ENCODE data around the gene BSG. TPM values are rescaled to one million over a fixed set of nuclear protein-coding genes. Genes with fewer than 3 reads are reported as not detected.

BSG gene
- total RNA-seq, 1 experiment from 2014 or later: 823 TPM

DNA sequence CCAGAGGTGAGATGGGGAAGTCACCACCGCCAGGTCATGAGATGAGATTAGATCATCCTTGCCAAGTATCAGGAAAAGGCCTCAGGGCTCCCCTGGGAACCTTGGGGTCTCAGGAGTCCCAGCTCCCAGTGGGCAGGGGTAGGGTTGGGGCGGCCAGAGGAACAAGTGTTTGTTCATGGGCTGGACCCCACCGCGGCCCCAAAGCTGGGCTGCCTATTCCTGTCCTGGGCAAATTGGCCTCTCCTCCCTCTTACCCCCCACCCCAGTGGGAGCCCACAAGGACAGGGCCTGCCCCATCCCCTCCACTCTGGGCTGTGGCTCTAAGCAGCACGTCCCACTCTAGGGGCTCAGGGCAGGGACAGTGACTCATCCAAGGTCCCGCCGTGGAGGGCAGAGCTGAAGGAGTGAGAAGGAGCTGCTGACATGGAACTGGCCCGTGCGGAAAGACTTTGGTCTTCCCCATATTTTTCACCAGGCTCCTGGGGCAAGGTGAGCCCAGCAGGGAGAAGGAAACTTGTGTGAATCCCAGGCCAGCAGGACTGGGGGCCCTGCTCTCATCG, 13.2 kb downstream of the BSG start:
- no peaks in the 10 kb centered on the region for H3K36me3 ChIP-seq (ENCODE audit: low read depth)
- H4K20me1 ChIP-seq (ENCODE audit: insufficient read depth): peaks cover 33% of the 10 kb centered on the region
- peaks cover 11% of the 10 kb centered on the region; the same call in 1 of the 2 replicates for H3K27me3 ChIP-seq (ENCODE audit: insufficient read depth, low read depth)
- ChIA-PET POLR2A (ENCODE audit: unreplicated experiment) (interaction anchor here (0.6 kb wide), 1 partner anchor 64 kb away, joined by 4 read pairs; no protein-coding TSS in a partner anchor), CTCF (no interaction called here)
- H3K9me2 ChIP-seq (ENCODE audit: insufficient read depth): no peaks in the 10 kb centered on the region
- no peaks in the 10 kb centered on the region for H3K9me3 ChIP-seq (ENCODE audit: insufficient read depth, low read depth)
- intact Hi-C loops (cut with micrococcal nuclease; ENCODE audit: unreplicated experiment): loop anchor here (5.0 kb wide), 1 partner anchor 77 kb away; the partner anchor contains the start of gene RNF126
- BruUV-seq (replicated peaks): no TSS peak
- no peak for DNase-seq
- H3K4me1 ChIP-seq (replicated peaks; ENCODE audit: insufficient read depth): peaks cover 15% of the 10 kb centered on the region; the same call in 1 of the 2 replicates
- H3K4me2 ChIP-seq: no peak overlapping the region
- H2AFZ ChIP-seq: no peak overlapping the region
- H3F3A ChIP-seq (ENCODE audit: insufficient read depth, low read depth): peaks cover 51% of the 10 kb centered on the region; the same call in 1 of the 2 replicates
- H3K27ac ChIP-seq: no peak overlapping the region
- H3K4me3 ChIP-seq: no peak overlapping the region
- H3K79me2 ChIP-seq (ENCODE audit: low read depth): no peaks in the 10 kb centered on the region
- TF ChIP-seq EZH2 (IDR thresholded peaks at IDR 0.05; ENCODE audit: low read depth): no peak
- TF ChIP-seq, protein P1, sequence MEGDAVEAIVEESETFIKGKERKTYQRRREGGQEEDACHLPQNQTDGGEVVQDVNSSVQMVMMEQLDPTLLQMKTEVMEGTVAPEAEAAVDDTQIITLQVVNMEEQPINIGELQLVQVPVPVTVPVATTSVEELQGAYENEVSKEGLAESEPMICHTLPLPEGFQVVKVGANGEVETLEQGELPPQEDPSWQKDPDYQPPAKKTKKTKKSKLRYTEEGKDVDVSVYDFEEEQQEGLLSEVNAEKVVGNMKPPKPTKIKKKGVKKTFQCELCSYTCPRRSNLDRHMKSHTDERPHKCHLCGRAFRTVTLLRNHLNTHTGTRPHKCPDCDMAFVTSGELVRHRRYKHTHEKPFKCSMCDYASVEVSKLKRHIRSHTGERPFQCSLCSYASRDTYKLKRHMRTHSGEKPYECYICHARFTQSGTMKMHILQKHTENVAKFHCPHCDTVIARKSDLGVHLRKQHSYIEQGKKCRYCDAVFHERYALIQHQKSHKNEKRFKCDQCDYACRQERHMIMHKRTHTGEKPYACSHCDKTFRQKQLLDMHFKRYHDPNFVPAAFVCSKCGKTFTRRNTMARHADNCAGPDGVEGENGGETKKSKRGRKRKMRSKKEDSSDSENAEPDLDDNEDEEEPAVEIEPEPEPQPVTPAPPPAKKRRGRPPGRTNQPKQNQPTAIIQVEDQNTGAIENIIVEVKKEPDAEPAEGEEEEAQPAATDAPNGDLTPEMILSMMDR (conservative IDR thresholded peaks at IDR 0.05): no peak

DNA sequence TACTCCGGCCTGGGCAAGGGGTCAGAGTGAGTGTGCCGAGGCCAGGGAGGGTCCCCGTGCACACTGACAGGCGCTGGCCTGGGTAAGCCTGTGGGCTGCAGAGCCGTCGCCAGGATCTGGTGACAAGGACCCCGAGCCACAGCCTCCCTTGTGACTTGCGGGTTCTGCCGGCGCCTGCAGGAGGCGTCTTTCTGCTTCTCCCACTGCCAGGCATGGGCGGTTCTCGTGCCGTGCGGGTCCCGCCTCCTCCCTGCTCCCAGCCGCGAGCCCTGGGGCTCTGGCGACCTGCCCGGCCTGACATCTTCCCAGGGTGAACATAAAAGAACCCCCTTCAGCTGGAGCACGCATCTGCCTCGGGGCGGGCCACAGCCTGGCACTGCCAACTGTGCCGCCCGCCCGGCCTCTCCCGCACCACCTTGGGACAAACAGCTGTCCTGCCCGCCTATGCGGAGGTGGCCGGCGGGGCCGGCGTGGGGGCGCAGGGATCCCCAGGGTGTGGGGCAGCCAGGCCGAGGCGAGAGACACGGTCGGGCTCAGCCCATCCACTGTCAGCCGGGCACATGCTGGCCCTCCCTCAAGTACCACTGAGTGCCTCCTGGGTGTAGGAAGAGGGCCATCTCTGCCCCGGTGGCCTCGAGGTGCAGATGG, 15.8 kb downstream of the BSG start:
- intact Hi-C loops (cut with micrococcal nuclease; ENCODE audit: unreplicated experiment): loop anchor here (5.0 kb wide), 1 partner anchor 74 kb away; the partner anchor contains the start of gene RNF126
- no peaks in the 10 kb centered on the region for H3K79me2 ChIP-seq (ENCODE audit: low read depth)
- peak overlapping the region; percentile 66 for H3K4me2 ChIP-seq
- DNase-seq: peak; percentile 75 to 92
- ChIA-PET POLR2A (ENCODE audit: unreplicated experiment) (interaction anchor here (0.6 kb wide), 1 partner anchor 89 kb away, joined by 3 read pairs; no protein-coding TSS in a partner anchor), CTCF (no interaction called here)
- H4K20me1 ChIP-seq (ENCODE audit: insufficient read depth): peaks cover 24% of the 10 kb centered on the region
- H3K27ac ChIP-seq: no peak overlapping the region
- H3K4me3 ChIP-seq: peak overlapping the region; percentile 9; the same call in 1 of the 2 replicates
- BruUV-seq (replicated peaks): no TSS peak
- no peaks in the 10 kb centered on the region for H3K36me3 ChIP-seq (ENCODE audit: low read depth)
- H3K9me2 ChIP-seq (ENCODE audit: insufficient read depth): no peaks in the 10 kb centered on the region
- no peak for TF ChIP-seq EZH2 (IDR thresholded peaks at IDR 0.05; ENCODE audit: low read depth)
- TF ChIP-seq, protein P1 (conservative IDR thresholded peaks at IDR 0.05): peak; percentile 69
- peaks cover 11% of the 10 kb centered on the region; the same call in 1 of the 2 replicates for H3K27me3 ChIP-seq (ENCODE audit: insufficient read depth, low read depth)
- H3K9me3 ChIP-seq (ENCODE audit: insufficient read depth, low read depth): no peaks in the 10 kb centered on the region
- H2AFZ ChIP-seq: no peak overlapping the region
- peaks cover 42% of the 10 kb centered on the region; the same call in 1 of the 2 replicates for H3F3A ChIP-seq (ENCODE audit: insufficient read depth, low read depth)
- H3K4me1 ChIP-seq (replicated peaks; ENCODE audit: insufficient read depth): peaks cover 15% of the 10 kb centered on the region; the same call in 1 of the 2 replicates

DNA sequence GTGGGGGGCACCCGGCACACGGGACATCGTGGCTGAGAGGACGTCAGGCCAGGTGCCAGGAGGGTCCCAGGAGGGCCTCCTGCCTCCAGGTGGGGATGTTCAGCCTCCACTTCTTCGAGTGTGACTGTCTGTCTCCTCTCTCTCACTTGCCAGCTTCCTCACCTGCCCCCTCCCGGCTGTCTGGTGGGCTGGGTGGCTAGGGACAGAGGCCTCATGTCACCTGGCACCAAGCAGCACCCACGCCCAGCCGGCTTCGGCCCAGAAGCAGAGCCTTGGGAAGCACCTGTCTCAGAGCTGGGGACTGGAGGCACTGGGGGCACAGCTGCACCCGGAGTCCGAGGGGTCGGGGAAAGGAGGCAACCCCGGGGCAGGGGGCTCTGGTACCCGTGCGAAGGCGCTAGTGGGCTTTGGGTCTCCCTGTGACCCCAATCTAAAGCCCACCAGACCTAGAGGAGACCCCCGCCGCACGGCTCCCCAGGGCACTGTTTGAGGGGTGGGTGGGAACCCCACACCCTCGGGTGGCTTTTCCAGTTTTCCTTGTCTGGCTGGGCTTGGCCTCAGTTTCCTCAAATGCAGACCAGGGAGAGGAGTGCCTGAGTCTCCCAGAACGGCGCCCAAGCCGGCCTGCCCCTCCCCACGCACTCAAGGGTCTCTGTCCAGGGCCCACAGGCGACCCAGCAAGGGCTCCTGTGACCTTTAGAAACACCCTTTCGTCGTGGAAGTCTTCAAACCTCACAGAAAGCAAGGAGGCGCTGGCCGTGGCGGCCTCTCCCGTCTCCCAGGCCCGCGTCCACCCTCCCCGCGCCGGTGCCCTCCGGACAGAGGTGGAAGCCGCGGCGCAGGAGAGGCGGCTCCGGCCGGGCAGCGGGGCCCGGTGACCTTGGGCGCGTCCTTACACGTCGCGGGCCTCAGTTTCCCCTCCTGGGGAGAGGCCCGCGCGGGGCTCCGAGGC, 16.6 kb downstream of the BSG start:
- no peaks in the 10 kb centered on the region for H3K9me2 ChIP-seq (ENCODE audit: insufficient read depth)
- no peaks in the 10 kb centered on the region for H3K36me3 ChIP-seq (ENCODE audit: low read depth)
- ChIA-PET CTCF (no interaction called here), POLR2A (ENCODE audit: unreplicated experiment) (interaction anchor here (0.6 kb wide), 2 partner anchors 33 to 88 kb away, joined by 3 to 12 read pairs; no protein-coding TSS in a partner anchor)
- TF ChIP-seq EZH2 (IDR thresholded peaks at IDR 0.05; ENCODE audit: low read depth): no peak
- TF ChIP-seq, protein P1 (conservative IDR thresholded peaks at IDR 0.05): no peak
- H3K9me3 ChIP-seq (ENCODE audit: insufficient read depth, low read depth): no peaks in the 10 kb centered on the region
- peaks cover 35% of the 10 kb centered on the region; the same call in 1 of the 2 replicates for H3F3A ChIP-seq (ENCODE audit: insufficient read depth, low read depth)
- H3K27ac ChIP-seq: no peak overlapping the region
- no peak overlapping the region for H2AFZ ChIP-seq
- peaks cover 11% of the 10 kb centered on the region; the same call in 1 of the 2 replicates for H3K27me3 ChIP-seq (ENCODE audit: insufficient read depth, low read depth)
- H4K20me1 ChIP-seq (ENCODE audit: insufficient read depth): peaks cover 16% of the 10 kb centered on the region
- DNase-seq: no peak
- peak overlapping the region; percentile 24; the same call in 1 of the 2 replicates for H3K4me3 ChIP-seq
- H3K79me2 ChIP-seq (ENCODE audit: low read depth): no peaks in the 10 kb centered on the region
- BruUV-seq (replicated peaks): no TSS peak
- H3K4me2 ChIP-seq: peak overlapping the region; percentile 66
- intact Hi-C loops (cut with micrococcal nuclease; ENCODE audit: unreplicated experiment): loop anchor here (5.0 kb wide), 1 partner anchor 73 kb away; the partner anchor contains the start of gene RNF126
- peaks cover 15% of the 10 kb centered on the region; the same call in 1 of the 2 replicates for H3K4me1 ChIP-seq (replicated peaks; ENCODE audit: insufficient read depth)
